ENCODE measurements around the gene FAM193B.
"Not testable (repeated sequence)": the region's sequence is repeated elsewhere in the genome, so short reads cannot be mapped to it uniquely, and the experiment has no call there.

The FAM193B gene

DNA sequence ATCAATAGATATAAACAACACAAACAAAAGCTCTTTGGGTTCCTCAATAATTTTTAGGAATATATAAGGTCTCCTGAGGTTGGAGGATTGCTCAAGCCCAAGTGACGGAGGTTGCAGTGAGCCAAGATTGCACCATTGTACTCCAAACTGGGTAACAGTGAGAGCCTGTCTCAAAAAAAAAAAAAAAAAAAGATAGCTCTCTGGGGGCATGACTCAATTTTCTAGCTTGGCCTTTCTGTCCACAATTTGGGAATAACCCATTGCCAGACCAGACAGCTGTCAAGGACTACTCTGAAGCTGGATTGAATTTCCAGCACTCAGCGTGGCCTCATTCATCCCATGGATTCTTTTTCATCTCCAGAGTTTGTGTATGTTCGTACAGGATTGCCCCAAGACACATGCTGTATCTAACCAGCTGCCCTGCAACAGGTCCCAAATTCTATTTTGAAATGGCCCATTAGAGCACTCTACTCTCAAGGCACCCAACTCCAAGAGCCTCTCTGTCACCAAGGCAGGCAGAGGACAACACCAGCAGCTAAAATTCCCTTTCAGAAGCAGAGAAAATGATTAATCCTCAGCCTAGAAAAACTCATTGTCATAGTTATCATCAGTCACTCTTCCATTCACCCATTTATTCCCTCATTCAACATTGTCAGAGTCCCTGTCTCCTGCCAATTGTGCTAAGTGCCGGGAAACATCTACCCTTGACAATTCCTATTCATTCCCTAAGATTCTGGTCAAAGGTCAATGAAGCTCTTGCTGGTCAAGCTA lies 8.7 kb downstream of the FAM193B start:
- intact Hi-C loops (cut with DNase I): no loop called here
- peak in 9 of 42 donors; percentile 9 to 69 (median 24) for DNase-seq

DNA sequence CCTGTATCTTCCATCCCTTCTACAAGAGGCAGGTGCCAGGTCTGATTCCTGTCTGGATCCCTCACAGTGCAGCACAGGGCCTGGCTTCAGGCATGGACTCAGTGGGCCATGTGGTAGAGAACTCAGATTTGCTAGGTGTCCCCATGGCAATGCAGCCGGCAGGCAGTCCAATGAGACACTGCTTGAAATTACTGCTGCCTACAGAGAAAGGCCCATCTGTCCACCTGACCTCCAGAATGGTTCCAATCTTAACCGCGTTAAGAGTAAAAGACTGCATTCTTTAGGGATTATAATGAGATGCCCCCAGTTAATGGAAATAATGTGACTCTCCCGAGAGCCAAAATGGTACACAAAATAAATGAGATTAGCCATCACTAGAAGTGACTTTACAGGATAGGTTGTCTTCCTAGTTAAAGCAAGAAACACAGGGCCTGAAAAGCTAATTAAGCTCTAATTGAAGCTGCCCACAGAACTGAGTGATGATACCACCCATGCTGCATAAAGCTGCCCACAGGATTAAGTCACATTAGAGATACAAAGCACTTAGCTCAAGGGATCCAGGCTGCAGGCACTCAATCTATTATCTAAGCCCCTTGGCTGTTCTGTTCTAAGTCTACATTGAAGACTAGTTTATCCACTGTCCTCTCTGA lies 11.4 kb downstream of the FAM193B start:
- DNase-seq: no peak
- intact Hi-C loops (cut with DNase I): no loop called here

DNA sequence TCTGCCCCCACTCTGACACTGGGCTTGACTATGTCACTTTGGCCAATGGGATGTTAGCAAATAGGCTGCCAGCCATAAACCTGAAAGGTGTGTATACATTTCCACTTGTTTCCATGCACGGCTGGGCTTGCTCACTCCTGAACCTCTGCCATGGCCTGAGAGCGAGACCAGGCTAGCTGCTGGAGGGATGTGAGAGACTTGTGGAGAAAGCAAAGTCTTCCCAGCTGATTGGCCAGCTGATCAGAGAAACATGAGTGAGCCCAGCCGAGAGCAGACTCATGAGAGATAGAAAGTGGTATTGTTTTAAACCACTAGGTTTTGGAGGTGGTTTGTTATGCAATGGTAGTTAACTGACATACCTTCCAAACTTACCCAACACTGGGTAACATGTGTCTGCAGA lies 13.9 kb downstream of the FAM193B start:
- DNase-seq: no peak
- intact Hi-C loops (cut with DNase I): no loop called here

DNA sequence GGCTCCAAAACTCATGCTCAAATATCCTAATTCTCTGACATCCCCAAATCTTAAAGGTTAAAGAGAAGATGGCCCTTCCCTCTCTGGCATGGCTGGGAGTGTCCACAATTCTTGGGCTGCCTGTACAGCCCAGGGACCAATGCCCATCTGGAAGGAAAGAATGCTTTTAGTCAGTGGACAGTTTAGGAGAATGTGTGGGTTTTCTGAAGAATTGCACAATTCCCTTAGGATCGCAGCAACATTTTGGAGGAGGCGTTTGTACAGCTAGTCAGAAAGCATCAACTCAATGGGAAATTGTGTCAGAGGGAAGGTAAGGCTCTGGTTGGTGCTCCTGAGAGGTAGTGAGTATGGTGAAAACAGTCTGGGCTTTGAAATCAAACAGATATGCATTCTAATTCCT lies 15.0 kb downstream of the FAM193B start:
- peak in 4 of 42 donors; percentile 29 to 38 (median 31) for DNase-seq
- intact Hi-C loops (cut with DNase I): no loop called here

DNA sequence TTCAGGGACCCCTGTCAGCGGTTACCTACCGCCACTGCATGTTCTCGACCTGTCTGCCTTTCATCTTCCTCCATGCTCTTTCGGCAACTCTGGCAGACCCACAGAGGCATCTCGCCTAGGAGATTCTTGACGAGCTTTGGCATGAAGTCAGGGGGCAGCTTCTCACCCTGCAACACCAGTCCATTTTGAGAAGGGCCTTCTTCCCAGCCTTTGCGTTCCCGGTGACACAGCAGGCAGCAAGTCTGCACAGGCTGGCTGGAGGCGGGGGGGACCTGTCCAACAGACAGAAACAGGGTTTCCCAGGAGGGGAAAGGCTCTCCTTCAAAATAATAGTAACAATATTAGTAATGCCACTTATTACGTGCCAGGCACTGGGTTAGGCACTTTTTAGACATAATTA lies 15.5 kb downstream of the FAM193B start:
- DNase-seq: no peak
- intact Hi-C loops (cut with DNase I): no loop called here

DNA sequence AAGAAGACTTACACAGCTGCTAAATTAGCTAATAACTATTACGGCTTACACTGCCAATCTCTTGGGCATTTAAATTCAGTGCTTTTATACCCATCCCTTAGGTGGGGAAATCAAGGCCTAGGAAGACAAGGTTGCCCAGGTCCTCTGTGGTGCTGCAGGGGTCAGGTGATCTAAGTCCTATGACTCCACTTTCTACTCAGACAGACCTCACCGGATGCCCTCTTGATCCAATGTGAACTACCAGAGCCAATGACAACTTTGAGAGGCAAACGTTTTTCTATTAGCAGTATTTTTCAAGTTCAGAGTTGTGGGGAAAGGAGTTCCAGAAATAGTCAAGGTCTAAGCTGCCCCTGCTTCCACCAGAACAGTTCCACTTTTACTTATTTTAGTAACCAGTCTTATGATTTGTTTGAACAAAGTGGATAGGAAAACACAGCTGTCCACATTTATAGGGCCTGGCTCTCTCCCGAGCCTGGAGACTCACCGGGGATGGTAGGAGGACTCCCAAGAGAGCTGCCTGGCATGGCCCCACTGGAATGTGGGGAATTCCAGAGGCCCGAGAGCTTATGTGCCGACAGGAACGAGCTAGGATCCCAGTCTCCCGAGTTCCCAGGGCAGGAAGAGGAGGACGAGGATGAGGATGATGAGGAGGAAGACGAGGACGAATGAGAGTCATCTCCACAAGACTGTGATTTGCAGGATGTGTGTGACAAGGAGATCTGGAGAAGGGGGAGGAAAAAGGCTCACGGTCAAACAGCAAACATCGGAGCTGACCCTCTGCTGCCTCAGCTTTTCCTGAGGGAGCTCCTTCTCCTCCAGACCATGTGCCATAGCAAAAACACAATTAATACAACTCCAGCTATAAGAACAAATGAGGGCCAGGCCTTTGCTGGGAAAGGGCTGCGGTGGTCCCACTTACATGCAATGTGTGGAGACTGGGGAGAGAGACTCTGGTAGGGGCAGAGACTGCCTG lies 16.7 kb downstream of the FAM193B start:
- intact Hi-C loops (cut with DNase I): no loop called here
- no peak for DNase-seq

DNA sequence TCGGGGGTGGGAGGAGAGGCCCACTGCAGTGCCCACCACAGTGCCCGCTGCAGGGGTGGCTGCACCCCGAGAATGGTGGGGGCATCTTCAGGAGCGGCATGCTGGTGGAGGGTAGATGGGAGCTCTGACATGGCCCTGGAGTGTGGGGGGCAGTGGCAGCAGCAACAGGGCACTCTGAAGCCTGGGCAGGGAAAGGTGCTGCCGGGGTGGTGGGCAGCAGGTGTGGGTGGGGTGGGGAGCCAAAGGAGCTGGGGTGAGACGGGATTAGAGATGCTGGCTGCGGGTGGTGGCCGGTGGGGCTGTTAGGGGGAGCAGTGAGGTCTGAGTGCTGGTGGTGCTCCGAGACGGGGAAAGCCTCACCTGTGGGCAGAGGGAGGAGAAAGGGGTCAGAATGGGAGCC lies 18.0 kb downstream of the FAM193B start:
- intact Hi-C loops (cut with DNase I): no loop called here
- DNase-seq: no peak

DNA sequence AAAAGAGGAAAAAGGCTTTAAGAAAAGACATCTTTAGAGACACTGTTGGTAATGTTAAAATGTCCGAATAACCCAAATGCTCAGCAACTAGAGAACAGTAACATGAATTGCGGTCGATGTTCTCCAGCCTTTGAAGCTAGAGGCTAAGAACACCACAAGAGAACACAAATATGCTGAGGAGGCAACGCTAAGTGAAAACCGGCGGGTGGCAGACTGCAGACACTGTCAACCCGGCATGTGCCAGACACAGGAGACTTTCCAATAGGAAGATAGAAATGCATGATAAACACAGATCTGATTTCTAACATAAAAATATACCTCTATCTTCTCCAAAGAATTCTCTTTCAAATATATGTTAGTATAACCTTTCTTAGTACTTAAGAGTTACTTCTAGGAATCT lies 19.2 kb downstream of the FAM193B start:
- intact Hi-C loops (cut with DNase I): no loop called here

DNA sequence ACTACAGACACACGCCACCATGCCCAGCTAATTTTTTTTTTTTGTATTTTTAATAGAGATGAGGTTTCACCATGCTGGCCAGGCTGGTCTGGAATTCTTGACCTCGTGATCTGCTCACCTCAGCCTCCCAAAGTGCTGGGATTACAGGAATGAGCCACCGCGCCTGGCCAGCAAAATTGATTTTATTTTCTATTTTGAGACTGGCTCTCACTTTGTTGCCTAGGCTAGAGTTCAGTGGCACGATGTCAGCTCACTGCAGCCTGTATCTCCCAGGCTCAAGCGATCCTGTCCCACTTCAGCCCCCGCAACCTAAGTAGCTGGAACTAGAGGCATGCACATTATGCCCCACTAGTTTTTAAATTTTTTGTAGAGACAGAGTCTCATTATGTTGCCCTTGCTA lies 19.9 kb downstream of the FAM193B start:
- intact Hi-C loops (cut with DNase I); DNase-seq: not testable (repeated sequence)

More for the DNA sequence above, 19.2 kb downstream of the FAM193B start:
- no peak for DNase-seq

DNA sequence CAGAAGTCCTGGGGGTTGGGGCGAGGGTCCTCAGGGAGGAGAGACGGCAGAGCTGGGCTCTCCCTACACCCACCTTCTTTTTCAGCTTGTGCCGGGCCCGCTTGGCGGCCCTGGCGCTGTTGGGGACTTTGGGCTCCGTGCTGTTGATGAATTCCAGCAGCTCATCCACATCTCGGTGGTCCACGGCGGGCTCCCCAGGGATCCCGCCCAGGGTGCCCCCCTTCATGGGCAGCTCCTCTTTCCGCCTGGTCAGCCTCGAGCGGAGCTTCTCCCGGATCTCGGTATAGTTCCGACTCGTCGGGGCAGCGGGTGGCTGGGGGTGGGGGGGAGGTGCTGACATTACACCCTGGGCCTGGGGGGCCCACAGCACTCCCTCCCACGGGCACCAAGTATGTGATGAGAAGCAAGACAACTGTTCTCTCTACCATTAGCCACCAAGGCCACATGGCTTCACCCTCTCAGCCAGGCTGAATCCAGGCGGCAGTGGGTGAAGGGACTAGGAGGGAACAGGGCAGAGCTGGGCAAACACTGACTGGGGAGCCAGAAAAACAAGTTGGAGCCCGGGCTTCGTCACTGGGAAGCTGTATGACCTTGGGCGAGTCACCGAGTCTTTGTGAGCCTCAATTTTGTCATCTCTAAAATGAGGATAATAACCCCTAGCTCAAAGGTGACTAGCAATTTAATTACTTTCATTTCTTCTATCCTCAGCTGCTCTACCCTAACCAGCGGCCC lies 23.0 kb downstream of the FAM193B start:
- intact Hi-C loops (cut with DNase I): no loop called here
- no peak for DNase-seq

DNA sequence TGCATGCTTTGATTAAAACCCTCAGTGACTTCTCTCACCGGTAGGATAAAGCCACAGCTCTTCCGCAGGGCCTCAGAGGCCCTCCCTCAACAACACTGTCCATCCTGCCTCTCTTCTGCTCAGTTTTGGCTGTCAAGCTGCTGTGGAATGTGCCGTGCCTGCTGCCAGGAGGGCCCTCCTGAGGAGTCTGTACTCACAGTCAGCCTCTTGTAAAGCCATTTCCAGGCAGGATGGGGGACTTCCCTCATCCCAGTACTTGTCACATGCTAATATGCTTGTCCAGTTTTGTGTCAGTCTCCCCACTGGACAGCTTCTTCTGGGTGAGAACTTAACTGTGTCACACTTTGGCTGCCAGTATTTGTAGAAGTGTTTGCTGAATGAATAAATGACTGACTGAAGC lies 23.7 kb downstream of the FAM193B start:
- intact Hi-C loops (cut with DNase I): no loop called here
- DNase-seq: no peak

DNA sequence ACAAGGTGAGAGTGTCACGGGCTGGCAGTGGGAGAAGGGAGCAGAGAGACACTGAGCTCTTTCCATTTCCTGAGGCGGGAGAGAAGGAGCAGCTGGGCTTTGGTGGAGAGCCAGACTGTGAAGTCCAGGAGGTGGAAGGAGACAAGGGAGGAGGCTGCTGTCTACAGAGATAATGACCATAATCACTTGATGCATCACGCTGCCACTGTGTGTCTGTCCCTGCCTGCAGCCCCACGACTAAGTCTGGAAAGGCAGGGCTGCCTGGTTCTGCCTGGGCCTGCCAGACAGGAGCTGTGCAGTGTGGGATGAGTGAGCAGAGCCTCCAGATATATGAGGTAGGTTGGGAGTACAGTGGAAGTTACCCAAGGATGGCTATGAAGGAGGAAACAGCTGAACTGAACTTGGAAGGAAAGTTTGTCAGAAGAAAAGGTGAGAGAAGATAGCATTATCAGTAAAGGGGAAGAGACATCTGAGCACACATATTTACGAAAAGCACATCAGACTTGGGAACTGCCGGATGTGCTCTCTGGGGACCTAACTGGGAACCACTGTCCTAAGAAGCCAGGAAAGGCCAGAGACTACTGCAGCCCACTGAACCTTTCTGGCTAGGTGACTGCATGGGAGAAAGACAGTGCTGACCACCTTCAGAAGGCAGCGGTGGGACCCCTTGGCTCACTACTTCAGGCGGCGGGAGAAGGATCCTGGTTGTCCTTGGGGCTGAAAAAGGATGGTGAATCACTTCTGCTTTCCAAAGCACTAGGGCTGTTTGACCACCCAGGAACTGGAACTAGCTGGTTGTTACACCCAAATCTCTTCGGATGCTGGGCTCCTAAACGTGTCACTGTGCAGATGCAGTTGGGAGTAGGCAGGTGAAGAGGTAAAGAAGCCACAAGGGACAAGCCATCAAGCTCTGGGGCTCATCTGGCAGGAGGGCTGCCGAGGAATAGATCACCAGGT lies 24.8 kb downstream of the FAM193B start:
- no peak for DNase-seq
- intact Hi-C loops (cut with DNase I): no loop called here

DNA sequence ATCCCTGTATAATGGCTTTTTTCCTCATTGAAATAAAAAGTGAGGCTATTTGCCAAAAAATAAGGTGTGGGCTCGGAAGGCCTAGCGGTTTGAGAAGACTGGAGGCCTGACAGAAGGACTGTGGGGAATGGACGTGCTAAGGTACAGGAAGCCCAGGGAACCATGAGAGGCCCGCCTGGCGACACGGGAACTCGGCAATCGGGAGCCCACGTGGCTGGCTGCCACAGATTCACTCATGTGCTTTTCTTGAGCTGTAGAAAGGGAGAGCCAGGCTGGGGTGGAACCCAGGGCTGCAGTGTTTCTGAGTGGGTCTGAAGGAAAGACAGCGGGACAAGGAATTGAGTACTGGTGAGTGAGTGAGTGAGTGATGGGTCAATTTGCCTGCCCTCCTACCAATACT lies 25.7 kb downstream of the FAM193B start:
- intact Hi-C loops (cut with DNase I): no loop called here
- no peak for DNase-seq

DNA sequence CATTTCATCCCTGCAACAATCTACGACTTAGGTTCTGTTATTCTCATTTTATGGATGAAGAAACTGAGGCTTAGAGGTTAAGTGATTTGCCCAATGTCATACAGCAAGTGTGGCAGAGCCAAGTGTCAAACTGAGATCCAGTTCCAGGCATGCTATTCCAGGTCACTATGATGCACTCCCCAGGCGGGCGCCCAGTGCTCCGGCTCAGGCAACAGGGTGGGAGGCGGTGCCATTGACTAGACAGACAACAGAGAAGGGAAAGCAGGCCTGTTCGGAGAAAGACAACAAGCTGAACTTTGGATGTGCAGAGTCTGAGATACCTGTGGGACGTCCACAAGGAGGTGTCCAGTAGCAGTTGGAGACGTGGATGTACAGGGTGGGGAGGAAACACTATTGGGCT lies 26.8 kb downstream of the FAM193B start:
- intact Hi-C loops (cut with DNase I): no loop called here
- DNase-seq: no peak

DNA sequence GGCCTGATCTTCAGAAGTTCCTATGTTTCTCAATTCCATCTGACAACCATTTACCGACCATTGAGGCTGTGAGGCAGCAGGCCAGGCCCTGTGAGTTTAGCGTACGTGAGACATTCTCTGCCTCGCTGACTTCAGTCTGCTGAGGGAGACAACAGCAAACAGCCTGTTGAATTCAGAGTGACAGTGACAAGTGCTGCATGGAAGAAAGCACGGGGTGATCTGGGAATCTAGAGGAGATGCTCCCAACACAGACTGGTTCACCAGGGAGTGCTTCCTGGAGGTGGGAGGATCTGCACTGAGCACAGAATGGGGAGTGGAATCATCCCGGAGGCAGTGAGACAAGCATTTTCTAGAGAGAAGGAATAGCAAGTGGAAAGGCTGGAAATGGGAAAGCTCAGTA lies 27.6 kb downstream of the FAM193B start:
- intact Hi-C loops (cut with DNase I): no loop called here

DNA sequence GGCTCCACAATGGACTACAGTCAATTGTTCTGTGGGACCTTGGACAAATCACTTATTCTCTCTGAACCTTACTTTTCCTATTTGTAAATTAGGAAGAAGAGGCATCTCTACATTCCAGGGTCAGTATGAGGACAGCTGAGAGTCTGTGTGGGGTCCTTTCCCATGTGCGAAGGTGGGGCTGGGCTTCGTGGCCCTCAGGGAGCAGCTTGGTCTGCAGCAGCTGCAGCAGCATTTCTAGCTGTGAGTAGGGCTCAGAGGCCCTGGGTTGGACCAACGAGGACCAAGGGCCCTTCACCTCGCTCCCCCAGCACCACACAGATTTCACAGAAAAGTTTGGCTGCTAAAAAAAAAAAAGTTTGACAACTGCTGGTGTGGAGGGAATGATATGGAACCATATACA lies 28.2 kb downstream of the FAM193B start:
- DNase-seq: no peak
- intact Hi-C loops (cut with DNase I): no loop called here

More for the DNA sequence above, 27.6 kb downstream of the FAM193B start:
- peak in 28 of 42 donors; percentile 25 to 83 (median 47) for DNase-seq

DNA sequence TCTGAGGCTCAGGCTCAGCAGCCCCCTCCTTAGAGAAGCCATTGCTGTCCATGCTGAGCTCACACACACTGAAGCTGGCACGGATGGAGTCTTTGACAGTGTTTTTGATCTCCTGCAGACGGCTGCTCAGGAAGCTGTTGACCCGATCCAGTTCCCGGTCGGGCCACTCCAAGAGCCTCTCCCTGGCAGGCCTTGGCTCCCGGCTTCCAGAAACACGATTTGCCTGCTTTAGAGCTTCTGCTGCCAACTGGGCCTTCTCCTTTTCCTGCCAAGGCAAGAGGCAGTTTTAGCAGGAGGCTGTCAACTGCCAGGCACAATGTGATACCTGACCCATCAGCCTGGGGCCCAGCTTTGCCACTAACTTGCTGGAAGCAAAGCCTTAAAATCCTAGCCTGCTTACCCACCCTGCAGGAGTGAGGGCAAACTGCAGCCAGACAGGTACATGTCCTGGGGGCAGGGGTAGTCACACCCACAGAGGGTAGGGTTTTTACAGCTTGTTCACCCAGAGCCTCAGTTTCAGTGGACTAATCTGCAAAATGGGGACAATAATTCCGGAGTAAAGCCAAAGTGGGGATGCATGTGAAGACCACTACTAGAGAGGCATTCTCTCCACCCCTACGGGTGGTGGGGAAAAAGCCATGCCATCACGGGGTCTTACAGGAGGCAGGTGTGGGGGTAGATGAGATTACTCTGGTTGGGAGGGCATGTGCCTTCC lies 29.3 kb downstream of the FAM193B start:
- intact Hi-C loops (cut with DNase I): no loop called here
- DNase-seq: peak in 5 of 42 donors; percentile 25 to 44 (median 33)

Data from head of caudate nucleus (tissue), 42 donors.